GM12874 (cell line): Measurements from ENCODE around the gene TNFRSF1A.

Source experiments
- TF ChIP-seq, protein P1 (sequence below): IDR thresholded peaks from 2 replicates; pipeline ENCODE4 v1.5.1; 2011; ENCODE audit warnings: low read depth, mild to moderate bottlenecking, control low read depth, low read length, moderate library complexity; ENCODE audit not compliant: insufficient read depth

TNFRSF1A gene

DNA sequence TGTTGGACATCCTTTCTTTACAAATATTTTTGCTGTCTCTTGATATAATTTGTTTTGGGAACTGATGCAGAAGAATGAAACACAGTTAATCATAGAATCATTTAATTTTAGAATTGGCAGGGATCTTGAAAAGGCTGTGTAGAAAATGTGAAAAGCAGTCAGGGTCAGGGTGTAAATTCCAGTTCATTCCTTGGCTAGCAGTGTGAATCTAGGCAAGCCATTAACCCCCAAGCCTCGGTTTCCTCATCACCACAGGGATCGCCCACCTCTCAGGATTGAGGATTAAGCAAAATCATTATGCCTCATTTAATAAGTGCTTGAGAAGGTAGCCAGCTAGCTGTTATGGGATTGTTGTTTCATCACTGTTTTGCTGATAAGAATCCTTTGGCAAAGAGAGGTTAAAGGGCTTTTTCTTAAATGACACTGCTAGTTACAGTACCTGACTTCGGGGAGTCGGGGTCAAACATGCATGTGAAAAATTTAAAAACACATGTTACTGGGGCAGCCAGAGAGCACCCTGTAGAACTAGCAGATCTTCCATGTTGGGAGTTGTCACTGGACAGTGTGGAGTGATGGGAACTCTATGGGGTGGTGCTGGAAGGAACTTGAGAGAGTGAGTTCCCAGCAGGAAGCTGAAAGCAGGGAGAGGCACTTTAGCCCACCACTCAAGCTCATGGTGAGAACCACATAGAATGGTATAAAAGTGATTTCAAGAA is 10.7 kb downstream of the TNFRSF1A start:
- TF ChIP-seq, protein P1, sequence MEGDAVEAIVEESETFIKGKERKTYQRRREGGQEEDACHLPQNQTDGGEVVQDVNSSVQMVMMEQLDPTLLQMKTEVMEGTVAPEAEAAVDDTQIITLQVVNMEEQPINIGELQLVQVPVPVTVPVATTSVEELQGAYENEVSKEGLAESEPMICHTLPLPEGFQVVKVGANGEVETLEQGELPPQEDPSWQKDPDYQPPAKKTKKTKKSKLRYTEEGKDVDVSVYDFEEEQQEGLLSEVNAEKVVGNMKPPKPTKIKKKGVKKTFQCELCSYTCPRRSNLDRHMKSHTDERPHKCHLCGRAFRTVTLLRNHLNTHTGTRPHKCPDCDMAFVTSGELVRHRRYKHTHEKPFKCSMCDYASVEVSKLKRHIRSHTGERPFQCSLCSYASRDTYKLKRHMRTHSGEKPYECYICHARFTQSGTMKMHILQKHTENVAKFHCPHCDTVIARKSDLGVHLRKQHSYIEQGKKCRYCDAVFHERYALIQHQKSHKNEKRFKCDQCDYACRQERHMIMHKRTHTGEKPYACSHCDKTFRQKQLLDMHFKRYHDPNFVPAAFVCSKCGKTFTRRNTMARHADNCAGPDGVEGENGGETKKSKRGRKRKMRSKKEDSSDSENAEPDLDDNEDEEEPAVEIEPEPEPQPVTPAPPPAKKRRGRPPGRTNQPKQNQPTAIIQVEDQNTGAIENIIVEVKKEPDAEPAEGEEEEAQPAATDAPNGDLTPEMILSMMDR: no peak

DNA sequence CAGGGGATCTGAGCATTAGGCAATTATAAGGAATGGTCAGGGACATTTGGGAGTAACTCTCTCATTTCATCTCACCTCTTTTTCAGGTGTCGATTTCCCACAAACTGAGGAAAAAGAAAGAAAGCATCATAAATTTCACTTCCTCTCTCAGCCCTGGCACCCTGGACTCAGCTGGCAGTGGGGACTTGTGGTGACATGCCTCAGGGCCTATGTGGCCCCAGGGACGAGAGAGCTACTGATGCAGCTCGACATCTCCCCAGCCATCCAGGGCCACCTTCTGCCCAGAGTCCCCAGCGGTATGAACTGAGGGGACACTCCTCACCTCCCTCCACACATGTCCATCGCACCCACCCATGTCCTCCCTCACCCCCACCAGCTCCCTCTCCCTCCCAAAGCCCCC is 11.7 kb downstream of the TNFRSF1A start:
- TF ChIP-seq, protein P1: no peak

DNA sequence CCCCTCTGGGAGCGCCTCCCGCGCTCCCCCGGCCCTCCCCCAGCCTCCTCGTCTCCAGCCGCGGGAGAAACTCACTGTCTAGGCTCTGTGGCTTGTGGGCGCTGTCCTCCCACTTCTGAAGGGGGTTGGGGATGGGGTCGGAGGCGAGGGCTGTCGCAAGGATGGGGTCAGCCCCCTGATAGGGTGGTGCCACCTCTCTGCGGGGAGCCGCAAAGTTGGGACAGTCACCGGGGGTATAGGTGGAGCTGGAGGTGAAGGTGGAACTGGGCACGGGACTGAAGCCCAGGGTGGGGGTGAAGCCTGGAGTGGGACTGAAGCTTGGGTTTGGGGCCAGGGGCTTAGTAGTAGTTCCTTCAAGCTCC is 12.2 kb downstream of the TNFRSF1A start:
- TF ChIP-seq, protein P1: no peak

DNA sequence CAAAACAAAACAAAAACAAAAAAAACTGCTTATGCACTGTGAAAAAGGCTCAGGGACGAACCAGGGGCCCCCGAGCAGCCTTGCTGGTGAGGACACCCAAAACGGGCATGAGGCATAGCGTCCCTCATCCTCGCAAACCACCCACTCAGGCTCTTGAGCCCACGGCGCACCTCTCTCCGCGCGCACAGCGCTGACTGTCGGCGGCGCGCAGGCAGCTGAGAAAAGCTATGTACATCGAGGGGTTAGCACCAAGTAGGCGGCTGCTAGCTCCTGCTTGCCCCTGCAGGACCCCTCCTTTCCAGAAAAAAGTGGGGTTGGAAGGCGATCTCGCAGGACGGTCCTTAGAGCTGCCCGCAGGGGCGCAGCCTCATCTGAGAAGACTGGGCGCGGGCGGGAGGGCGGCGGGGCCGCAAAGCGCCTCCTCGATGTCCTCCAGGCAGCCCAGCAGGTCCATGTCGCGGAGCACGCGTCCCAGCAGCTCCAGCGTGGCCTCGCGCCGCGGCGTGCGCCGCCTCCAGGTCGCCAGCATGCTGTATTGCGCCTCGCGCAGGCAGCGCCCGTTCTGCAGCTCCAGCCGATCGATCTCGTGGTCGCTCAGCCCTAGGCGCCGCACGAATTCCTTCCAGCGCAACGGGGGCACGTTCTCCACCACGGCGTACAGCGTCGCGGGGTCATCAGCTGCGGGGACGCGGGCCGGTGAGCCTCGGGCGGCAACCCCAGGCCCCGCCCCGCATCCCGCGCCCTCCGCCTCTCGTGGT is 12.8 kb downstream of the TNFRSF1A start:
- TF ChIP-seq, protein P1: no peak

DNA sequence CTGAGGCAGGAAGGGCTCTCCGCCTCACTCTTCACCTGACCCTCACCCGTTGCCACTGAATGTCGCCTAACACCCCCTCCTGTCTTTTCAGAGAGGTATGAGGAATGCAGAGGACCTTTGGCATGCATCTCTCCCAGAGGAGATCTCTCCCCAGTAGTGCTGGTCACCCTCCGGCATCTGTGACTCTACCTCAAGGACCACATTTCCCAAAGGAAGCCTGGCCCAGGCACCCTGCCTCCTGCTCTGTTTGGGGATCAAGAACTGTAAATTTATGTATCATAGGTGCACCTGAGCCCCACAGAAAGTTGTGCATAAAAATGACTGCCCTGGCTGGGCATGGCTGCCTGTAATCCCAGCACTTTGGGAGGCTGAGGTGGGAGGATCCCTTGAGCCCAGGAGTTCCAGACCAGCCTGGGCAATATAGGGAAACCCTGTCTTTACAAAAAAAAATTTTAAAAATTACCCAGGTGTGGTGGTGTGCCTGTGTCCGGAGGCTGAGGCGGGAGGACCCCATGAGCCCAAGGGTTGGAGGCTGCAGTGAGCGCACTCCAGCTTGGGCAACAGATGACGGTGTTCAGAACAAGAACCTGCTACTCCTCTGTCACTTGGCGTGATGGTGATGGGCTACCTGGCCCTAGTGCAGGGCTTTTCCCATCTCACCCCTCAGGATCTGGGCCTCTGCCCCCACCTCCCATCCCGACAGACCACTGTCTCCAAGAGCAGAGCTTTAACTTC is 13.7 kb downstream of the TNFRSF1A start:
- TF ChIP-seq, protein P1: no peak

DNA sequence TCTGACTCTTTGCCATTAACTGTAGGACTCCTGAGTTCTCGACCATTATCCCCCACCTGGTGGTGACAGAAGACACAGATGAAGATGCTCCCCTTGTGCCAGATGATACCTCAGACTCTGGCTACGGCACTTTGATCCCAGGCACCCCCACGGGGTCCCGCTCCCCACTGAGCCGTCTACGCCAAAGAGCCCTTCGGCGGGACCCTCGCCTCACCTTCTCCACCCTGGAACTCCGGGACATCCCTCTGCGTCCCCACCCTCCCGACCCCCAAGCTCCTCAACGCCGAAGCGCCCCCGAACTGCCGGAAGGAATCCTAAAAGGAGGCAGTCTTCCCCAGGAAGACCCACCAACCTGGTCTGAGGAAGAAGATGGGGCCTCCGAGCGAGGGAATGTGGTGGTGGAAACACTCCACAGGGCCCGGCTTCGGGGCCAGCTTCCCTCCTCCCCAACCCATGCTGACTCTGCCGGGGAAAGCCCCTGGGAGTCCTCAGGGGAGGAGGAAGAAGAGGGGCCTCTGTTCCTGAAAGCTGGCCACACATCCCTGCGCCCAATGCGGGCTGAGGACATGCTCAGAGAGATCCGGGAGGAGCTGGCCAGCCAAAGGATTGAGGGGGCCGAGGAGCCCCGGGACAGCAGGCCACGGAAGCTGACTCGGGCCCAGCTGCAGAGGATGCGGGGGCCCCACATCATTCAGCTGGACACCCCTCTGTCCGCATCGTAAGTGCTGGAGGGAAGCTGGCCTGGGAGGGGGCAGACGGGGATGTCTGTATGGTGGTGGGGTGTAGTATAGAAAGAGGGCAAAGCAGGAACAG is 14.4 kb downstream of the TNFRSF1A start:
- TF ChIP-seq, protein P1: no peak
